GM12878 (cell line): ENCODE results near the gene CAMK2G. TPM values are rescaled to one million over a fixed set of nuclear protein-coding genes. Genes with fewer than 3 reads are reported as not detected.
A peak's percentile ranks its signal among the peaks of the same experiment; 100 is the strongest.

Experiments
- ATAC-seq: fragments of 200-7000 bp; cut with Tn5 transposase; 3 replicates; pipeline ENCODE4 v1.9.1; 2020; ENCODE audit warnings: mild to moderate bottlenecking, moderate library complexity
- BruUV-seq: library from RNA; stranded (reverse); fragments of 400-500 nt; replicated peaks from 2 replicates; lab custom pipeline; 2021; lab: Mats Ljungman, UMichigan
- CTCF ChIA-PET: fragments of 300-600 bp; sonication (Branson Sonifier 250); formaldehyde crosslinking; extraction: SDS; loops from one replicate; lab custom pipeline; 2021; ENCODE audit warnings: inconsistent platforms; lab: Yijun Ruan, JAX
- POLR2A ChIA-PET: fragments of 350-600 bp; formaldehyde crosslinking; extraction: SDS; loops from one replicate; lab custom pipeline; 2021; ENCODE audit warnings: inconsistent platforms; lab: Charles Lee
- RAD21 ChIA-PET: fragments of 300-600 bp; sonication (Branson Sonifier 250); formaldehyde crosslinking; loops from one replicate; lab custom pipeline; 2023; ENCODE audit warnings: antibody characterized with exemption; ENCODE audit not compliant: unreplicated experiment; lab: Charles Lee
- SMC1A ChIA-PET: fragments of 300-600 bp; sonication (Branson Sonifier 250); formaldehyde crosslinking; loops from one replicate; lab custom pipeline; 2023; ENCODE audit not compliant: unreplicated experiment, uncharacterized antibody; lab: Charles Lee
- DNase-seq: peaks from one replicate; pipeline ENCODE4 v3.0.0-alpha.2; 2011; ENCODE audit warnings: low read depth, low spot score
- FAIRE-seq: peaks from 3 replicates; lab custom pipeline; 2011; peaks lifted over from hg19 to GRCh38; lab: Jason Lieb, UNC
- H2AFZ ChIP-seq: 2 replicates; pipeline ENCODE4 v1.6.0; 2011; ENCODE audit warnings: low read depth, low read length, control low read depth; ENCODE audit not compliant: control insufficient read depth
- H3K27ac ChIP-seq: 2 replicates; pipeline ENCODE4 v1.5.1; 2011; ENCODE audit warnings: control low read depth; ENCODE audit not compliant: control insufficient read depth, insufficient read depth
- H3K27me3 ChIP-seq, 2 experiments: replicated peaks in 1 of 2; 2 replicates each; pipeline versions ENCODE4 v1.6.0 to v1.6.1; 2011; ENCODE audit warnings: low read length in 1 of 2; ENCODE audit not compliant: control insufficient read depth in 2 of 2, insufficient read depth in 2 of 2
- H3K36me3 ChIP-seq, 2 experiments: 2 replicates each; pipeline ENCODE4 v1.5.1; 2011; ENCODE audit warnings: low read length in 1 of 2; ENCODE audit not compliant: control insufficient read depth in 2 of 2, insufficient read depth in 2 of 2
- H3K4me1 ChIP-seq: 2 replicates; pipeline ENCODE4 v1.6.1; 2011; ENCODE audit warnings: mild to moderate bottlenecking, low read length, moderate library complexity, mixed read lengths; ENCODE audit not compliant: control insufficient read depth, insufficient read depth
- H3K4me2 ChIP-seq: 2 replicates; pipeline ENCODE4 v1.6.0; 2011; ENCODE audit warnings: control low read depth; ENCODE audit not compliant: control insufficient read depth, insufficient read depth
- H3K4me3 ChIP-seq: fragments of 200-600 bp; sonication (generic); 2 replicates; pipeline ENCODE4 v1.5.1; 2016
- H3K79me2 ChIP-seq: 2 replicates; pipeline ENCODE4 v1.6.0; 2011; ENCODE audit warnings: low read length; ENCODE audit not compliant: control insufficient read depth, insufficient read depth
- H3K9ac ChIP-seq: 2 replicates; pipeline ENCODE4 v1.8.0; 2011; ENCODE audit warnings: low read length, control low read depth, mixed read lengths; ENCODE audit not compliant: control insufficient read depth, insufficient read depth
- H3K9me3 ChIP-seq: replicated peaks from 3 replicates; pipeline ENCODE4 v1.5.1; 2011; ENCODE audit warnings: mild to moderate bottlenecking, low read length; ENCODE audit not compliant: control insufficient read depth, insufficient read depth
- H4K20me1 ChIP-seq: 2 replicates; pipeline ENCODE4 v1.6.0; 2011; ENCODE audit not compliant: control insufficient read depth, insufficient read depth
- BCL11A ChIP-seq: IDR thresholded peaks from 2 replicates; pipeline ENCODE4 v1.6.1; 2011; ENCODE audit warnings: low read depth, low read length
- IRF3 ChIP-seq: fragments of 450-650 bp; IDR thresholded peaks from 2 replicates; pipeline ENCODE4 v1.6.1; 2014; ENCODE audit warnings: mild to moderate bottlenecking
- POLR2A ChIP-seq: IDR thresholded peaks from 2 replicates; pipeline ENCODE4 v1.6.1; 2011; ENCODE audit warnings: low read depth, mild to moderate bottlenecking, low read length
- SIX5 ChIP-seq: IDR thresholded peaks from 2 replicates; pipeline ENCODE4 v1.6.1; 2011; ENCODE audit warnings: mild to moderate bottlenecking, low read depth, low read length, moderate library complexity; ENCODE audit not compliant: severe bottlenecking
- STAT3 ChIP-seq: IDR thresholded peaks from 2 replicates; pipeline ENCODE4 v1.6.1; 2011; ENCODE audit warnings: low read depth, low read length, improper control_type of control experiment
- ZNF687 ChIP-seq: fragments of 450-650 bp; IDR thresholded peaks from 2 replicates; pipeline ENCODE4 v1.6.1; 2017; ENCODE audit warnings: mild to moderate bottlenecking, moderate library complexity
- WGBS: methylation state at CpG from one replicate; pipeline ENCODE4 v1.1.6; 2016; ENCODE audit warnings: low lambda C conversion rate; ENCODE audit not compliant: insufficient replicate concordance, insufficient coverage; ENCODE audit errors: missing lambda C conversion rate; 5-methylcytosine and 5-hydroxymethylcytosine counted together
- in situ Hi-C: fragments of 300-500 bp; cut with MboI; formaldehyde crosslinking; loops from 9 replicates; pipeline ENCODE4 v1.14.3; 2018; ENCODE audit warnings: mixed read lengths
- intact Hi-C: fragments of 100-400 bp; cut with micrococcal nuclease; formaldehyde crosslinking; loops from one replicate; pipeline ENCODE4 v1.14.2; 2022; ENCODE audit not compliant: unreplicated experiment
- polyA plus RNA-seq, 11 experiments: library from polyadenylated mRNA; depleted of rRNA in 4 of 11; unstranded in 6 of 11; stranded (reverse) in 5 of 11; fragments of >200 nt; fragmentation: Nextera tagmentation in 4 of 11; fragmentation: Illumina TruSeq in 1 of 11; extraction: Ambion mirVana in 4 of 11; extraction: Trizol in 1 of 11; gene quantifications; 1 replicate in 1 of 11; 2 replicates in 10 of 11; pipeline versions ENCODE4 v1.2.1 to v1.2.3, GENCODE V29; 2011 to 2016; ENCODE audit warnings: inconsistent platforms in 2 of 11, missing spikeins in 2 of 11, low read depth in 1 of 11
- total RNA-seq, 4 experiments: library from RNA; depleted of rRNA in 3 of 4; stranded (reverse); fragments of >200 nt in 3 of 4; fragmentation: Illumina TruSeq in 1 of 4; extraction: Trizol in 1 of 4; gene quantifications; 2 replicates each; pipeline versions ENCODE4 v1.2.1 to v1.2.3, GENCODE V29; 2013 to 2021
- TF ChIP-seq, protein P1 (sequence below): fragments of 450-650 bp; IDR thresholded peaks from 2 replicates; pipeline ENCODE4 v1.6.1; 2018; ENCODE audit warnings: borderline replicate concordance, mild to moderate bottlenecking; ENCODE audit not compliant: partially characterized antibody

CAMK2G gene
- total and polyA plus RNA-seq, 10 of the 15 experiments (the other 5 are each of a cell fraction or from before 2014, with no cell fraction given), result 5.5 to 24.3 (median 16.9) TPM

GRCh38 chr10:73779018-73779417 lies 95.3 kb downstream of the CAMK2G start:
- H3K27ac ChIP-seq, result no peak overlapping the region
- ChIA-PET POLR2A (interaction anchor here (0.6 to 1.3 kb wide), 6 partner anchors 8 to 912 kb away, joined by 4 to 8 read pairs (median 6); no protein-coding TSS in a partner anchor), SMC1A (interaction anchor here (0.9 to 2.3 kb wide), 2 partner anchors 25 to 48 kb away, joined by 3 to 6 read pairs; no protein-coding TSS in a partner anchor), RAD21 (interaction anchor here (0.7 to 1.7 kb wide), 3 partner anchors 16 to 98 kb away, joined by 3 to 8 read pairs (median 3); no protein-coding TSS in a partner anchor), CTCF (interaction anchor here (0.7 to 2.1 kb wide), 3 partner anchors 30 to 1342 kb away, joined by 3 to 6 read pairs (median 4); no protein-coding TSS in a partner anchor)
- H3K36me3 ChIP-seq, result peaks cover 2 to 7% of the 10 kb centered on the region in 2 experiments; a peak in 3 of 4 replicates
- H3K79me2 ChIP-seq, result peaks cover 76% of the 10 kb centered on the region
- TF ChIP-seq SIX5 (no peak), POLR2A (no peak), IRF3 (no peak), BCL11A (no peak), STAT3 (no peak), ZNF687 (no peak)
- TF ChIP-seq, protein P1, sequence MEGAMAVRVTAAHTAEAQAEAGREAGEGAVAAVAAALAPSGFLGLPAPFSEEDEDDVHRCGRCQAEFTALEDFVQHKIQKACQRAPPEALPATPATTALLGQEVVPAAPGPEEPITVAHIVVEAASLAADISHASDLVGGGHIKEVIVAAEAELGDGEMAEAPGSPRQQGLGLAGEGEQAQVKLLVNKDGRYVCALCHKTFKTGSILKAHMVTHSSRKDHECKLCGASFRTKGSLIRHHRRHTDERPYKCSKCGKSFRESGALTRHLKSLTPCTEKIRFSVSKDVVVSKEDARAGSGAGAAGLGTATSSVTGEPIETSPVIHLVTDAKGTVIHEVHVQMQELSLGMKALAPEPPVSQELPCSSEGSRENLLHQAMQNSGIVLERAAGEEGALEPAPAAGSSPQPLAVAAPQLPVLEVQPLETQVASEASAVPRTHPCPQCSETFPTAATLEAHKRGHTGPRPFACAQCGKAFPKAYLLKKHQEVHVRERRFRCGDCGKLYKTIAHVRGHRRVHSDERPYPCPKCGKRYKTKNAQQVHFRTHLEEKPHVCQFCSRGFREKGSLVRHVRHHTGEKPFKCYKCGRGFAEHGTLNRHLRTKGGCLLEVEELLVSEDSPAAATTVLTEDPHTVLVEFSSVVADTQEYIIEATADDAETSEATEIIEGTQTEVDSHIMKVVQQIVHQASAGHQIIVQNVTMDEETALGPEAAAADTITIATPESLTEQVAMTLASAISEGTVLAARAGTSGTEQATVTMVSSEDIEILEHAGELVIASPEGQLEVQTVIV, result no peak
- in situ Hi-C loops (no loop called here), intact Hi-C loops (no loop called here)
- no TSS peak for BruUV-seq
- ATAC-seq, result no peak
- no peak for FAIRE-seq
- H3K27me3 ChIP-seq, result no peaks in the 10 kb centered on the region
- H3K4me1 ChIP-seq, result peaks cover 5% of the 10 kb centered on the region
- WGBS, result 95% methylated on average over 4 of the region's 5 CpGs
- no peak overlapping the region for H3K9ac ChIP-seq
- DNase-seq, result no peak
- H2AFZ ChIP-seq, result no peak overlapping the region
- H3K4me2 ChIP-seq, result no peak overlapping the region
- H4K20me1 ChIP-seq, result no peaks in the 10 kb centered on the region
- H3K9me3 ChIP-seq, result no peaks in the 10 kb centered on the region
- H3K4me3 ChIP-seq, result 0 out of 2 replicates have a peak overlapping the region, but pooled peaks have one; percentile 40
